GM19193 (cell line): ENCODE measurements around the gene GALNT7.
A peak's percentile ranks its signal among the peaks of the same experiment; 100 is the strongest.

Experiments used
- POLR2A ChIP-seq: IDR thresholded peaks from 4 replicates; pipeline ENCODE4 v1.6.1; 2011; ENCODE audit not compliant: insufficient read depth, insufficient read length; ENCODE audit errors: extremely low read depth

GALNT7 gene

DNA sequence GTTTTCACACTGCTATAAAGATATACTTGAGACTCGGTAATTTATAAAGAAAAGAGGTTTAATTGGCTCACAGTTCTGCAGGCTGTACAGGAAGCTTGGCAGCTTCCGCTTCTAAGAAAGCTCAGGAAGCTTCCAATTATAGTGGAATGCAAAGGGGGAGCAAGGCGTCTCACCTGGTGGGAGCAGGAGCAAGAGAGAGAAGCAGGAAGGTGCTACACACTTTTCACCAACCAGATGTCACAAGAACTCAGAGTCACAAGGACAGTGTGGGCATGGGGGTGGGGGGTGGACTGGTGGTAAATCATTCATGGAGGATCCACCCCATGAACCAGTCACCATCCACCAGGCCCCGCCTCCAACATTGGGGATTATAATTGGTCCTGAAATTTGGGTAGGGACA, 142.8 kb downstream of the GALNT7 start:
- no peak for TF ChIP-seq POLR2A

DNA sequence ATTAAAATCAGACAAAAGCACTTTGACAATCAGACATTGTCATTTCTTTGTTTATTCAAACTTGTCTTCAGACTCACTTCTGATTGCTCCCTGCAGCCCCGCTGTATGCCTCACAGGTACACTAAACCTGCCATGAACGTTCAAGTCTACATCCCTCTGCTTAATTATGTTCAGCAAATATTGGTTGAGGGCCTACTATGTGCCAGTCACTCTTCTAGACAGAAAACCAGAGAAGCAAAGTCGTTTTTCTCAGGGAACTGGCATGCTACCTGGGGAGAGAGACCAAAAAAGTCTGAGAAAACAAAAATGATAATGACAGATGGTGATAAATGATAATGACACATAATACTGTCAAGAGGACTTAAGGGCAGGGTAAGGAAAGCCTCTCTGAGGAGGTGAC, 146.1 kb downstream of the GALNT7 start:
- no peak for TF ChIP-seq POLR2A

DNA sequence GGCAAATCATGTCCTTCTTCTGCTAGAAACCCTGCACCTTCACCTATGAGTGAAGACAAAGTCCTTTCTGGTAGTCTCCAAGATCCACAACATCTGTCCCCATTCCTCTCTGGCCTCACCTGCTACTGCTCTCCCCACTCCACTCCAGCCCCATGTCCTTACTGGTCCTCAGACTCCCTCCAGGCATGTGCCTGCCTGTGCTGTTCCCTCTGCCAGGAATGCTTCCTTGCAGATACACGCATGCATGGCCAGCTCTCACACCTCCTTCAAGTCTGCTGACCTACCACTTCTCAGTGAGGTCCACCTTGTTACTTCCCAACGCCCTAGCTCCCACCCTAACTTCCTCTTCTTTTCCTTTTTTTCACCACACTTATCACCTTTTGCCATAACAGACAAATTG, 147.4 kb downstream of the GALNT7 start:
- TF ChIP-seq POLR2A: no peak

DNA sequence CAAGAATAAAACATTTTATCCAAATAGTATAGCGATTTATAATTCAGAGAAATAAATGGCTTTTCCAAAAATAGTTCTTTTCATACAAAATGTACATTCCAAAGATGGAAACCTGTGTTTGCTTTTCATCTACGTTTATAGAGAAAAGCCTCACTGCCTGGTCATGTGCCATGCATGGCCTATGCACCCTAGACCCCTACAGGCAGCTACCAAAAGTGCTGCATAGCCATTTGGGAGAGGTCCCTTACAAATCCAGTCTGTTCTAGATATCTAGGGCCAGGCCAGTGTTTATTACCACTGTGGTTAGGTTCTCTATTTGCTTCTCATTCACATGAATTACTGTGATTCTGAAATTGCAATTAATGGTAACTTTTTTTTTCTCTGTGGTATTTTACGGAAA, 148.4 kb downstream of the GALNT7 start:
- no peak for TF ChIP-seq POLR2A

DNA sequence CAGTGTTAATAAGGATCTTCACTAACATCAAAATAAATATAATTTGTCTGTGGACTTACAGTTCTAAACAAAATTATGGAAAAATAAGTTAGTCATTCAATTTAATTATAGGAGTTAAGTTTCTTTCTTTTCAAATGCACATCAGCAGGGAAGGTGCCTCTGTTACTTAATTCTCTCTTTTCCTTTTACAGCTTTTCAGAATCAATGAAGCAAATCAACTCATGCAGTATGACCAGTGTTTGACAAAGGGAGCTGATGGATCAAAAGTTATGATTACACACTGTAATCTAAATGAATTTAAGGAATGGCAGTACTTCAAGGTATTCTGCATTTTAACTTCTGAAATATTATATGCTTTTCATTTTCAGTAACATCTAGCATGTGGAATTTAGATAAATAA, 149.6 kb downstream of the GALNT7 start:
- no peak for TF ChIP-seq POLR2A

DNA sequence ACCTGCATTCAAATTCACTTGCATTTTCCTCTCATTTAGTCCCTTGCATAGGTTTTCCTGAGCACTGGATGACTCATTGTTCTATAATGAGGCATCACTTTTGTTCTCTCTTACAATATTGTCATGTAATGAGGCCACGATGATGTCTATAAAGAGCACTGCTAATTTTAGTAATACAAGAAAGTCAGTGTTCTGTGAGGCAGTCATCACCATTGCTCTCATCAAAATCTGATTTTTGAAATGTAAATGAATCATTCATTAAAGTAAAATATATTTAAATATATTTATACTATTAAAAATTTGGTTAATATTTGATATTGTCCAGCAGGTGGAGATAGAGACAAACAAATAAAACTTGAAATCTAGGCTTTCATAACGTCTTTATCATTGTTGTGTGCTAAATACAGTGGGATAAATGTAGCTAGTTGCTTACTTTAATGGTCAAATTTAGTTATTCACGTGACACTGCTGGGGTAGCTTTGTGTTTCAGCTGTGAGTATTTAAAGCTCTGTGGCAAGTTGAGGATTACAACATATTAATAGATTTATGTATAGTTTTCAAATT, 150.1 kb downstream of the GALNT7 start:
- no peak for TF ChIP-seq POLR2A

DNA sequence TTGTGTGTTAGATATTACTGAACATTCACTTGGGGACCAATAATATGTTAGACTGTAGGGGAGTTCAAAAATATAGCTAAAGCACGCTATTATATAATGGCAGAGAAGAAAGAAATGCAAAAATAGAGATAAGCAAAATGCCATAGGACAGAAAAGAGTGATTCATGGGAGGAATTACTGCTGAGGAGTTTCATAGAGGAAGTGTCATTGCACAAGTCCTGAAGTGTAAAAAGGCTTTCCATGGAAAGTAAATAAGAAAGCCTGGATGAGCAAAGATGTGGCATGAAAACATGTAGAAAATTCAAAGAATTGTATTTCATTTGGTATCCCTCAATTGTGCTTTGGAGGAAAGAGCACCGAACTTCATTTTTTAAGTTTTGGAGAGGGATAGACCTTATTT, 151.1 kb downstream of the GALNT7 start:
- TF ChIP-seq POLR2A: no peak

DNA sequence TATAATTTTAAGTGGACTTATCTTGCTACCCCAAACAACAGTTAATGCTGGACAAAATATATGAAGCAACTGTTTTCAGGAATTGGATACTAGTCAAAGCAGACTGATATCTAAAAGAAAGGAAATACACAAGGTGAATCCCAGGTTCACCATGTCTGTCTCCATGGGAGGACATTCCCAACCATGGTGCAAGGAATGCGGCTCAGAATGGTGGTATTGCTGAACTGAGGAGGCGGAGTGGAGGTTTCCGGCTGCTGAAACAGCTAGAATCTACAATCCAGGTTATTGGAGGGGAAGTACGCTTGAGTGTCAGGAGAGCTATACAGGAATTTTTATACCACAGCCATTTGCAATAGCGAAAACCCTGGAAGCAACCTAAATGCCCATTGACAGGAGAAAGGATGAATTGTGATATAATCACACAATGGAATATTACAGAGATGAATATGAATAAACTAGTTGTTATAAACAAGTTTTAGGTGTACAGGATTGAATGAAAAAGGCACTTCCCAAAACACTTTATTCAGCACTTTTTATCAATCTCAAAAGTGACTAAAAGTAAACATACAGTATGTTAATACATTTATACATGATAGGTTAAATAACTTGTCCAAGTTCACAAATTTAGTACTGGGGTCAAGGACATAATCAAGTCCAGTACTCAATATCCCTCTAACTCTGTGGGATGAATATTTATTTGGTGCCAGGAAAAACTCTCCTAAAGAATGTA, 156.6 kb downstream of the GALNT7 start:
- no peak for TF ChIP-seq POLR2A

DNA sequence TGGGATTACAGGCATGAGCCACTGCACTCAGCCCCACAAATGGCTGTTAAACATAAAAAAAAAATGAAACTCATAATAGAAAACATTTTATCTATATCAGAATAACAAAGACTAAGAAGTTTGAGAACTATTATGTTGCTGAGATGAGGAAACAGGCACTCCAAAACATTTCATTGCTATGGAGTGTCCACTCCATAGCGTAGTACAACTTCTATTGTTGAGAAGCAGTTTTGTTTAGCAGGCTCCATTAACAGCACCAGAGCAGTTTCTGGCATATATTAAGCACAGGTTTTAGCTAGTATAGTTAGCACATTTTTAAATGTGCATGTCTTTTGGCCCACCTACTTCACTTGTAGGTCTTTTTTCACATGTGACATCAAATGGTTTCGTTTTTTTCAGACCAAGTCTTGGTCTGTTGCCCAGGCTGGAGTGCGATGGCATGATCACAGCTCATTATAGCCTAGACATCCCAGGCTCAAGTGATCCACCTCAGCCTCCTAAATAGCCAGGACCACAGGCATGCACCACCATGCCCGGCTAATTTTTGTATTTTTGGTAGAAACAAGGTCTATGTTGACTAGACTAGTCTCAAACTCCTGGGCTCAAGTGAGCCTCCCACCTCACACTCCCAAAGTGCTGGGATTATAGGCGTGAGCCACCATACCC, 159.8 kb downstream of the GALNT7 start:
- no peak for TF ChIP-seq POLR2A

DNA sequence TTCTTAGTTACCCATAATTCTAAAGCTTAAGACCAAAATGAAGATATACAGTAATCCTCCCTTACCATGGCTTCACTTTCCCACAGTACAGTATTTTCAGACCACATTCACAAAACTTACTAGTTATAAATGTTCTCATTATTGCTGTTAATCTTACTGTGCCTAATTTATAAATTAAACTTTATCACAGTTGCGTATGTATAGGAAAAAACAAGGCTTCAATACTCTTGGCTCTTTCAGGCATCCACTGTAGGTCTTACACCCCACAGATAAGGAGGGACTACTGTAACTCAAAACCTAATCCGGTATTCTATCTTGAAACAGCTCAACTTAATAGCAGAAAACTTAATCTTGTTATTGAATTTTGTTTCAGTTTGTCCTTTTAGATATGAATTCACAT, 162.0 kb downstream of the GALNT7 start:
- no peak for TF ChIP-seq POLR2A

DNA sequence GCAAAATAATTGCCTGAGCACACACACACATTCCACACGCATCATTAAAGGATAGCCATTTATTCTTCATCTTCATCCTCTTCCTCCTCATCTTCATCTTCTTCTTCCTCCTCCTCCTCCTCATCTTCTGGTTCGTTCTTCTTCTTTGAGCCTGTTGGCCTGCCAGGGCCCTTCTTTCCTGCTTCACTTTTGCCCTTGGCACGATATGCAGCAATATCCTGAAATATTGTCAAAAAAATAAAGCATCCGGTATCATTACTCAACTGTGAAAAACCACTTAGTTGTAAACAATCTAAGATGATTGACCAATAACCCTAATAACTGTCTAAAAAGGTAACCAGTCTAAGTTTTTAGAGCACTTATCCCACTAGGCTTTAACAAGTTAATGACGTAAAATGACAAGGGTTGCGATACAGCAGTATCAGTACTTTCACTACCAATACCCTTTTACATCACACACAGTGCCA, 163.4 kb downstream of the GALNT7 start:
- TF ChIP-seq POLR2A: no peak

DNA sequence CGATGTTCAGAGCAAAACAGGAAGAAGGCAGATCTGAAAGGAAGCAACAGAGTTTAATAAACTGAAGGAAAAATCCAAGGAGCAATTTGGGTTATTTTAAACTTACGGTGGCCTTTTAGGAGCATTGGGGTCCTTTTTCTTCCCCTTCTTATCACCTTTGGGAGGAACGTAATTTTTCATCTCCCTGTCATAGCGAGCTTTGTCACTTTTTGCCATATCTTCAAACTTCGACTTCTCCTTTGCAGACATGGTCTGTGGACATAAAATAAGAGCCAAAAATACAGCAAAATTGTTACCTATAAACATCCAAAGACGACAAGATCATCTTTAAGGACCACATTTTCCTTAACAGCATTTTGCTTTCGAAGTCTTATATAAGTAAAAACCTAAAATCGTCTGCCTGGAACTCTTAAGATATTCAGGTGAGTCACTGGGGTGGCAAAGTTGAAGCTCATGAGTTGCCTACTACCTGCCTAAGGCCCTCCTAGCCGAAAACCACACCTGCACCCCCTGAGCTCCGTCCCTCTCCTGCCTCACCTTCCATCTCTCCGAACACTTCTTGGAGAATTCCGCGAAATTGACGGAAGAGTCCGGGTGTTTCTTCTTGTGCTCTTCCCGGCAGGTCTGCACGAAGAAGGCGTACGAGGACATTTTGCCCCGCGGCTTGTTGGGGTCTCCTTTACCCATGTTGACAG, 164.5 kb downstream of the GALNT7 start:
- TF ChIP-seq POLR2A: no peak

DNA sequence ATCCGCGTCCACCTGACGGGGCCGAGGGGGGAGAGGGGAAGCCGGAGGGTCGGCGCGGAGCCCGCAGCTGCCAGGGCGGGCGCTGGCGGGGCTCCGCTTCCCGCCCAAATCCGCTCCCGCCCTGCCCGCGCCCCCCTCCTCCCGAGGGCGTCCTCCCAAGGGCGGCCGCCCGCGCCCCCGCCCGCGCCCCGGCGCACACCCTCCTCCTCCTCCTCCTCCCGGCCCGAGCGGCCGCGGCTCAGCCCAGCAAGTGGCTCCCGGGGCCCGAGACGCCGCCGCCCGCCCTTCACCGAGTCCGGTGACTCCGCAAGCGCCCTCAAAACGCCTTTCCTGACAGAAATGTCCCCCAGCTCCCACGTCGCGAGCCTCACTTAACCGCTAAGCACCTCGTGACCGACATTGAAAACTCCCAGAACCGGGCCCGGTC, 165.1 kb downstream of the GALNT7 start:
- no peak for TF ChIP-seq POLR2A

DNA sequence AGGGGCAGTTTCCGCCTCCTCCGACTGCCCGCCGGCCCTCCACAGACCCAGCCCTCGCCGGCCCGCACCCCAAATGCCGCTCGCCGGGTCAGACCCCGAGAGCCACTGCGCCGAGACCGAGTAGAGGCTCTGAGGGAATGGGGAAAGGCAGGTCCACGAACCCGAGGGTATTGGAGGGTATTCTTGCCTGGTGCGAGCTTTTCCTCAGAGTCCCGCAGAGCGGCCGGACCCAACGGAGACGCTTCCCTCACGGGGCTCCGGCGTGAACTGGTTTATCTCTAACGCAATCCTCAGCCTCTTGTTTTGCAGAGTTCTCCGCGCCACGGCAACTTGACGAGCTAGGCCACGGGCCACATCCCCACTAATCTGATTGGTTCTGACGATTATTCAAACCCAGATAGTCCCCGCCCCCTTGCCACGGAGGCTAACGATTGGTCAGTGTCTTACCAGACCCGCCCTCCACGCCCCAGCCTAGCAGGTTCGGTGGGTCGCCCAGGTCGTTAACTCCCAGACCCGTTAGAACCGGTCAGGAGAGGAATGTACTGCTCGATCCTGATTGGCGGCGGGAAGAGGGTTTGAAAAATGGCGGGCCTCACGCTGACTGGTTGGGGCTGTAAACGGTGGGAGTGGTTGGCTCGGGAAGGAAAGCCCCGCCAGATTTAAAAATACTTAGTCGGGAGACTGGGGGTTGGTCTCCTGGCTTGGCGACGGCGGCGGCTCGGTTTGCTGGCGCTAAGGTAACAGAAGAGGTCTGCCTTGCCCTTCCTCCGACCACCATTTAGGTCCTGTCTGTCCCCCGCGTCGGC, 165.7 kb downstream of the GALNT7 start, which contains the start of gene HMGB2:
HMGB2 (minus strand) TSS at position 274 of the 806 bp plus-strand sequence. CDS start 709 bp downstream, outside the sequence.
- TF ChIP-seq POLR2A: peak; percentile 99

DNA sequence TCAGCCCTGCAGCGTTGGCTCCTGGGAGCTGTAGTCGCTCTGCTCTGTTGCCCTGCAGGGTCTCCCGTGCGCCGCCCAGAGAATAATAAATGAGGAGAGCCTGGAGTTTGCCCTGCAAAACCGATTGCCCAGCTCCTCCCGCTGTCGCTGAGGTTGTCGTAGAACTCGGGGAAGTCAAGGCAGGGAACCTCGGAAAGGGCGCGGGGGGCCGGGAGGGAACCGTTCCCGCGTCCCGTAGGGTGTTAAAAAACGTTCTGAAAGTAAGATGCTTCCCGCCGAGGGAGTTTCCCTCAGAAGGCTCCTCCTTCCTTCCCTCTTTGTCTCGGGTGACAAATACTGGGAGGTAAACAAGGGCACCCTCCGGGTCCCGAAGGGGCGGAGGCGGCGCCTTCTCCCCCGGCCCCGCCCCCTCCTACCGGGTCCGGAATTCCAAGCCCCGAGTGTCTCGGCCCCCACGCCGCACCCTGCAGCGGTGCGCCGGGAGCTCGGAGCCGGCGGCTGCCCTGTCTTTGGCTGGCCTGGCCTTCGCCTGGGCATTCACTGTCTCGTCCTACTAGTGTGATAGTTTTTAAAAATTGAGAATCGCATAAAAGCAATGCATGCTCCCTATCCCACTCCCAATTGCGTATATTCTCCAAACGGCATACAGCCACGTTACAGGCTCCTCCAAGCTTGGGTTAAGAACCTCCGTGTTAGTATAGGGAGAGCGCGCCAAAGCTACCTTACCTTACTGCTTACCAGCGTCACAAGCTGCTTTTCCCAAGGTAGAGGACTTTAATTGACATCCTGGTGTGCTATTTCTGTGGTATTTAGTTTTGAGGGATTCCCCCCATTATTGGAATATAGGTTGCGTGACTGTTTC, 166.5 kb downstream of the GALNT7 start:
- TF ChIP-seq POLR2A: peak; percentile 68
